GM18868 (cell line): Measurements from ENCODE around the gene CACNG4.
"Not testable (repeated sequence)": the region's sequence is repeated elsewhere in the genome, so short reads cannot be mapped to it uniquely, and the experiment has no call there.

Source experiments
- ATAC-seq: cut with Tn5 transposase; IDR thresholded peaks from one replicate; pipeline ENCODE4 v1.9.1; 2021; ENCODE audit warnings: mild to moderate bottlenecking, moderate library complexity; ENCODE audit not compliant: unreplicated experiment

CACNG4 gene

GRCh38 chr17:66960613-66961012, 3.9 kb upstream of the CACNG4 start:
- no peak for ATAC-seq

DNA sequence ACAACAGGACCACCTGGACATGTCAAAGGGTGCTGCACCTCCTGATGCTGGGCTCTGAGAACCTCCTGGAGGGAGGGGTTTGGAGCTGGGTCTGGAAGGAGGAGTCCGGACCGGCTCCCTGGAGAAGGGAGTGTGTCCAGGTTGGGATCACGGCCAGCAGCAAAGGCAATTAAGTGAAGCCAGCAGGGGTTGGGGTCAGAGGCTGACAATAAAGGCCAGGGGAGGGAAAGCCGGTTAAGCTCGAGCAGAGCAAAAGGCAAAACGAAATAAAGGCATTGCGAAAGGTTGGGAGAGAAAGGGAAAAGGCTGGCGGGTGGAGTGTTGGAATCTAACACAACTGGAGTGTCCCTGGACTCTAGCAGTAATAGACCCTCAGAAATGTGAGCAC, 992 bp upstream of the CACNG4 start:
- ATAC-seq = no peak

DNA sequence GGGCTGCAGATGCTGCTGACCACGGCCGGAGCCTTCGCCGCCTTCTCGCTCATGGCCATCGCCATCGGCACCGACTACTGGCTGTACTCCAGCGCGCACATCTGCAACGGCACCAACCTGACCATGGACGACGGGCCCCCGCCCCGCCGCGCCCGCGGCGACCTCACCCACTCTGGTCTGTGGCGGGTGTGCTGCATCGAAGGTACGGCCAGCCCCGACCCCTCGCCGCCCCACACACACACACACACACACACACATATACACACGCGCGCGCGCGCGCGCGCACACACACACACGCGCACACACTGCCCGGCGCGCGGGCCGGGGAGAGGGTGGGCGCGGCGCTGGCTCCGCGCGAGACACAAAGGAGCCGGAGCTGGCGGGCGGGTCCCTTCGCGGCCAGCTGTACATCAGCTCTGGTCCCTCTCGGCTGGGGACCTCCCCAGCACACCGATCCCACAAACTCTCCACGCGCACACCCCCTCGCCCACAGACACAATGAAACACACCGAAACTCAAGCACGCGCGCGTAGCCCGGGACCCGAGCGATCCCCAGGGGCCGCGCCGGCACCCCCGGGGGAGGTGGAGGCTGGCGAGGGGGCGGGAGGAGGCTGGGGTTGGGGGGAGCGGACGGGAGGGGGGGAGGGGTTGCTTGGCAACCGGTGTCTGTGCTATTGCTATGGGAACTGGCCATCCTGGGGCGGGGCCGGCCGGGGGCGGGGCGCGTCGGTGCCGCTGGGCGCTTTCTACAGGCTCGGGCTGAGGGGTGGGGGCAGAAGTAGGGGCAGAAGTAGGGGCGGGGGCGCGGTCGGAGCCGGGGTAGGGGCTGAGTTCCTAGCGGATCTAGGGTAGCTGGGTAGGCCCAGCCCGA, 658 bp downstream of the CACNG4 start:
- no peak for ATAC-seq

DNA sequence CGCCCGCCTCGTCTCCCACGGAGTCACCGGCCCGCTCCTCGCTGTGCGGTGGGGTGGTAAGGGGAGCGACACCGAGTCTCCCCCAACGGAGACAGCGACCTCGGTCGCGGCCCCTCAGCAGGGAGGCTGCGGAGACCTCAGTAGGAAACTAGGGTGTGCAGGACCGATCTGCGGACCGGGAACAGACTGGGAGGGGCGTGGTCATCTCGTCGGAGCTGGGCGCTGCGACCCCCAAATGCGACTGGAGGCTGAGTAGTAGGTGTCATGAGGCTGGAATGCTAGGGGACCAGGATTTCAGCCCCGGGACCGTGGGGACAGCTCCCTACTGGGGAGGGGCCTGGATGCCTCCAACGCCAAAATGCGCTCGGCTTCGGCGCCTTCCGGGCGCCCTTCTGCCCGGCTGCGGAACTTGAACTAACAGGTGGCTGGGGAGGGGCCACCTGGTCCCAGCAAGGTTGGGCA, 1.3 kb downstream of the CACNG4 start:
- ATAC-seq = no peak

DNA sequence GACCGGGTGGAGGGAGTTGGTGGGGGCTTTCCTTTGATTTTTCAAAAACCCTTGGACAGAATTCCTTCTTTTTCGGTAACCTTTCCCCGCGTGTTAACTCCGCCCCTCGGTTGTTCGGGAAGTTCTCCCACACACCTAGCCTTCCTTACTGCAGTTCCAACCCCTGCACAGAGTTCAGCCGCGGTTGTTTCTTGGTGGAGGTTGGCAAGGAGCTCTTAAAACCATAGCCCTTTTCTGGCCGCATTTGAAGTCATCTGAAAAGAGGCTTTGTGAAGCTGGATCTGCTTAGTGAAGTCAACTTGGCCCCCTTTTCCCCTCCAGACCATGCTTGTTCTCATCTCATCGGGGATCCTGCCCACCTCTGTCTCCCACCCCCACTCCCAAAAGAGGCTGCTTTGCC, 1.8 kb downstream of the CACNG4 start:
- ATAC-seq = no peak

DNA sequence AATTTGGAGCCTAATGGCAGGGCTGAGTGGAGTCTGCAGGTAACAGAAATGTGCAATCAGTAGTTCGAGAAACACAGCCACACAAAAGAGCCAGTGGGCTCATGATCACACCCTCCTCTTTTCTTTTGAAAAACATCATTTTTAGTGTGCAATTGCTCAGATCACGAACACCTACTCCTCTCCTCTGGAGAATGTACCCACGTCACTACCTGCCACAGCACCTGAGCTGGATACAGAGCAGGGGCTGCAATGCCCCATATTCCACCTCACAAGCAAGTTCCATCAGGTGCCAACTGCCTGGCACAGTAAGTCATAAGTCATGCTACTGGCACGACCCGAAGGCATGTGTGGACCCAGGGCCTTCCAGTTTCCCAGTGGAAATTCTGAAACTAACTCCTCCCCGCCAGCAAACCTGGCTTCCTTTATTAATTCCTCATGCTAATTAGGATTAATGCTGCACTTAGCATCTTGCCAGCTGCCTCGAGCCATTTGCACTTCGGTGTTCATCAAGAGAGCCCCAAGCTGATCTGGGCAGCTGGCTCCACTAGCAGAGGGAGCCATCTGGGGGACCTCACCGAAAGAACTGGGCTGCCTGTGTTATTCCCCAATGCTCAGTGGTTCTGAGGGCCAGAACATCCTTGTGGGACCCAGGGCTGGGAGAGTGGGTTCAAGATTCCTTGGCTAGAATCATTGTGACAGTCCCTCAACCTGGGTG, 2.4 kb downstream of the CACNG4 start:
- ATAC-seq = no peak

DNA sequence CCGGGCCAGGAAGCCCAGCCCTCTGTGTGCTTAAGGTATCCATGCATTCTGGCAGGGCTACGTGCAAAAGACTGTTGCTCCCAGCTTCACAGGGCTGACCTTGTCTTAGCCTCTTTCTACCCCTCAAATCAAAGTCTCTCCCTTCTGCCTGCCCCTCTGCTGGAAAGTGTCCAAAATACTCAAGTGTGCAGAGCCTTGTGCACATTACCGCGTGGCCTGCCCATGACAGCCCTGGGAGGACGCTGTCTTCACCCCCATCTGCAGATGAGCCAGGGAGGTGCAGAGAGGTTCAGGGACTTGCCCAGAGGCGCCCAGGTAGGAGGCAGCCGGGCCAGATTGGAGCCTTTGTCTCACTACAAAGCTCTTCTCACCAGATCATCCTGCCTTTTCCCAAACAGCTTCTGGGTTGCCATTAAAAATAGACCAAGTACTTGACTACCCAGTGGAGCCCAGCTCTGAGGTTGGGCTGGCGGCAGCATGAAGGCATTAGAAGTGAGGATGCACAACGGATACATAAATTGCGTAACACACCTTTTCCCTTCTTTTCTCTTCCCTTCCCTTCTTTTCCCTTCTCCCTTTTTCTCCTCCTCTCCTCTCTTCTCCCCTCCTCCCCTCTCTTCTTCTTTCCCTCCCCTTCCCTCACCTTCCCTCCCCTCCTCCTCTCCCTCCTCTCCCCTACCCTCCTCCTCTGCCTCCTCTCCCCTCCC, 3.5 kb downstream of the CACNG4 start:
- no peak for ATAC-seq

- no peak for ATAC-seq
These were observed 4.4 kb downstream of the CACNG4 start for GRCh38 chr17:66968916-66969315.

GRCh38 chr17:66970140-66970539, 5.6 kb downstream of the CACNG4 start:
- ATAC-seq = no peak

DNA sequence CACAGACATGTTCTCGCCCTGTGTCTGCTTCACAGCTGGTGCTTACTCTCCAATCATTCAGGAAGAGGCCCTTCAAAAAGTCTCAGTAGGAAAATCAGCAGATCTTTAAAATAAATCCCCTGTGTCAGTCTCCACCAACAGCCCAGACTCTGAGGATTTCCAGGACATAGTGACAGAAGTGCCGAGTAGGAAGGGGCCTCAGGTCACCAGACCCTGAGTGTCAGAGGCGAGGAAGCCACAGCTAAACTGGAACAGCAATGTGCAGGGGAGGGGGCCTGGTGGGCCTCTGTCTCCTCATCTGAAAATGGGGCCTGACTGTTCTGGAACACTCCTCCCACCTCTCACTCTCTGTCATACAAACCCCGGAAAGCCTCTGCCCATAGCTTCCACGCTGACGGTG, 6.3 kb downstream of the CACNG4 start:
- no peak for ATAC-seq

GRCh38 chr17:66971264-66971663, 6.8 kb downstream of the CACNG4 start:
- ATAC-seq = no peak

- ATAC-seq = no peak
These were observed 7.4 kb downstream of the CACNG4 start for GRCh38 chr17:66971730-66972441.

DNA sequence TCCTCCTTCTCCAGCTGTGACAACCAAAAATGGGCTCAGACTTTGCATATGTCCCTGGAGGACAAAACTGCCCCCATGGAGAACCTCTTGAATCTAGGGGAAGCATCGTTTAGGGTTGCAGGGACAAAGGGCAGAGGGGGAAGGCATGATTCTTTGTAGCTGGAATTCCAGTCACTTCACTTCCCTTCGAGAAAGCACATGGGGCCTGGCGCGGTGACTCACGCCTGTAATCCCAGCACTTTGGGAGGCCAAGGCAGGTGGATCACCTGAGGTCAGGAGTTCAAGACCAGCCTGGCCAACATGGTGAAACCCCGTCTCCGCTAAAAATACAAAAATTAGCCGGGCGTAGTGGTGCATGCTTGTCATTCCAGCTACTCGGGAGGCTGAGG, 7.9 kb downstream of the CACNG4 start:
- ATAC-seq = not testable (repeated sequence)

DNA sequence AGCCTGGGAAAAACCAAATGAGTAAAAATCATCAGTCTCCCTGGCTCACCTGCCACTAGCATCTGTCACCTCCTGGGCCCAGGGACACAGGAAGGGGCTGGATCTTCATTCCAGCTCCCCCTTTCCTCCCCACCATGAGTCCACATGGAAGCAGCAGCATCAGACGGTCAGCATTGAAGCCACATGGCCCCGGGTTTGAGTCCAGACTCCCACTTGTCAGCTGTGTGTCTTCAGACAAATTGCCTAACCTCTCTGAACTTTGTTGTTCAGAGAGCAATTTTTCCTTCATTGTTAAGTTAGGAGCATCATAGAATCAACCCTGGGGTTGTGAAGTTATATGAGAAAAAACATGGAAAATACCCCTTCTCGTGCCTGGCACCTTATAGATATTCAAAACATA, 10.7 kb downstream of the CACNG4 start:
- ATAC-seq = no peak

GRCh38 chr17:66975614-66976378, 11.3 kb downstream of the CACNG4 start:
- no peak for ATAC-seq

GRCh38 chr17:66976379-66976663, 11.8 kb downstream of the CACNG4 start:
- ATAC-seq = no peak

GRCh38 chr17:66976781-66977201, 12.3 kb downstream of the CACNG4 start:
- no peak for ATAC-seq

DNA sequence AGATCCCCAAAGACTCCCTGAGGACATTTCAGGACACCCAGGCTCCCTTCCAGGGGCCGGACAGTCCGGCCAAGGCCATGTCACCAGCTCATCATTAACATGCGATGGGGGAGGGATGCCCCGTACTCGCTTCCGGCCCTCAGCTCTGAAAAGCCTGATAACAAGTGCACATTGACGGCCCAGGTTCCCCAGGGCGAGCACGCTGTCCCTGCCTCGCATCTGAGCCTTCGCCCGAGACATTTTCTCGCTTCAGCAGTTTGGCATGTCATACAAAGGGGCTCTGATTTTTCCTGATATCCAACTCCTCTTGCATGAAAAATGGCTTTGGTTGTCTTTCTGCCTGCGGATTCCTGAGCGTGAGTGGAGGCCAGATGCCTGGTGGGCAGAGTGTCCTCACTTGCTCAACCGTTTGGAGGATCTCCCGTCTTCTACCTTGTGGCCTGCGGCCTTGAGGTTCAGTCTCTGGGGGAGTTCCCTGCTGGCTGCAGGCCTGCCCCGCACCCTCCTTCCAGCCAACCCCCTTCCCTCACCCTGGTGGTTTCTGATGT, 14.1 kb downstream of the CACNG4 start:
- no peak for ATAC-seq

DNA sequence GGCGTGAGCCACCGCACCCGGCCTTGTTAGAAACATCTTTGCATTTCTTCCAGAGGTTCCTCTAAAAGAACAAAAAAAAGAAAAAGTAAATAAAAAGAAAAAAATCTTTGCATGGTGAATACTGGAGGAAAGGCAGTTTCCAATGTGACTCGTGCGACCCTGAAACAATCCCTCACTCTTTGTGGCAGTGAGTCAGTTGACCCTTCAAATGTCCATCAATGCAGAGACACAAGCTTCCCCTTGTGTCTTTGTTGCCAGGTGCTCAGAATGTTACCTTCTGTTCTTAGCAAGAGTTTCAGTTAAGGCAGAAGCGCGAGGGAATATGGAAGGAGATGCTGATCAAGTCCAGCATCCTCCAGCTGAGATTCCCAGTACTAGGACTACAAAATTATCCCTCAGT, 16.4 kb downstream of the CACNG4 start:
- no peak for ATAC-seq

- ATAC-seq = no peak
These were observed 17.5 kb downstream of the CACNG4 start for GRCh38 chr17:66981983-66982508.
